Suprapubic skin (tissue), 4 donors: ENCODE results near the gene LMOD3. TPM values are rescaled to one million over a fixed set of nuclear protein-coding genes. Genes with fewer than 3 reads are reported as not detected.

Experiments
- DNase-seq, 2 donors: peaks; one replicate each; pipeline ENCODE4 v3.0.0-alpha.2; 2019; ENCODE audit warnings: low spot score in 2 of 2
- H3K27ac ChIP-seq: fragments of 200-600 bp; sonication (generic); one replicate; pipeline ENCODE4 v1.5.1; 2019
- H3K27me3 ChIP-seq: fragments of 200-600 bp; sonication (generic); one replicate; pipeline ENCODE4 v1.5.1; 2019
- H3K36me3 ChIP-seq: fragments of 200-600 bp; sonication (generic); one replicate; pipeline ENCODE4 v1.5.1; 2019
- H3K4me1 ChIP-seq: fragments of 200-600 bp; sonication (generic); one replicate; pipeline ENCODE4 v1.5.1; 2019
- H3K4me3 ChIP-seq: fragments of 200-600 bp; sonication (generic); one replicate; pipeline ENCODE4 v1.5.1; 2019; ENCODE audit warnings: mild to moderate bottlenecking
- H3K9me3 ChIP-seq: fragments of 200-600 bp; sonication (generic); one replicate; pipeline ENCODE4 v1.5.1; 2019
- EP300 ChIP-seq: sonication (generic); formaldehyde crosslinking; IDR thresholded peaks from one replicate; pipeline ENCODE4 v1.6.1; 2017; ENCODE audit warnings: antibody characterized with exemption
- POLR2A ChIP-seq, 2 donors: fragments of 450-650 bp; IDR thresholded peaks; one replicate each; pipeline ENCODE4 v1.6.1; 2017; ENCODE audit warnings: antibody characterized with exemption in 2 of 2, mild to moderate bottlenecking in 2 of 2, moderate library complexity in 2 of 2
- POLR2AphosphoS5 ChIP-seq, 3 donors: sonication (generic); formaldehyde crosslinking; IDR thresholded peaks; one replicate each; pipeline ENCODE4 v1.6.1; 2017; ENCODE audit warnings: antibody characterized with exemption in 3 of 3
- WGBS: methylation state at CpG from one replicate; pipeline ENCODE4 v1.1.5; 2018; 5-methylcytosine and 5-hydroxymethylcytosine counted together
- total RNA-seq, 4 donors: library from RNA; depleted of rRNA; stranded (reverse); fragments of >200 nt; gene quantifications; one replicate each; pipeline ENCODE4 v1.1.0, GENCODE V29; 2016
- TF ChIP-seq, protein P1 (sequence below), 2 donors: fragments of 200-600 bp in 1 of 2; fragments of 450-650 bp in 1 of 2; sonication (generic) in 1 of 2; IDR thresholded peaks; one replicate each; pipeline ENCODE4 v1.5.1; 2016 to 2019; ENCODE audit warnings: antibody characterized with exemption in 2 of 2, mild to moderate bottlenecking in 1 of 2, moderate library complexity in 1 of 2

LMOD3 gene
- total RNA-seq, 4 donors from 2014 or later, result 0.40 TPM; not detected in 3

GRCh38 chr3:69095636-69096035 is 26.8 kb downstream of the LMOD3 start:
- 74% methylated on average over 5 of the region's 5 CpGs for WGBS
- TF ChIP-seq POLR2A (IDR thresholded peaks at IDR 0.05) (no peak), EP300 (no peak), POLR2AphosphoS5 (IDR thresholded peaks at IDR 0.05) (no peak)
- TF ChIP-seq, protein P1, sequence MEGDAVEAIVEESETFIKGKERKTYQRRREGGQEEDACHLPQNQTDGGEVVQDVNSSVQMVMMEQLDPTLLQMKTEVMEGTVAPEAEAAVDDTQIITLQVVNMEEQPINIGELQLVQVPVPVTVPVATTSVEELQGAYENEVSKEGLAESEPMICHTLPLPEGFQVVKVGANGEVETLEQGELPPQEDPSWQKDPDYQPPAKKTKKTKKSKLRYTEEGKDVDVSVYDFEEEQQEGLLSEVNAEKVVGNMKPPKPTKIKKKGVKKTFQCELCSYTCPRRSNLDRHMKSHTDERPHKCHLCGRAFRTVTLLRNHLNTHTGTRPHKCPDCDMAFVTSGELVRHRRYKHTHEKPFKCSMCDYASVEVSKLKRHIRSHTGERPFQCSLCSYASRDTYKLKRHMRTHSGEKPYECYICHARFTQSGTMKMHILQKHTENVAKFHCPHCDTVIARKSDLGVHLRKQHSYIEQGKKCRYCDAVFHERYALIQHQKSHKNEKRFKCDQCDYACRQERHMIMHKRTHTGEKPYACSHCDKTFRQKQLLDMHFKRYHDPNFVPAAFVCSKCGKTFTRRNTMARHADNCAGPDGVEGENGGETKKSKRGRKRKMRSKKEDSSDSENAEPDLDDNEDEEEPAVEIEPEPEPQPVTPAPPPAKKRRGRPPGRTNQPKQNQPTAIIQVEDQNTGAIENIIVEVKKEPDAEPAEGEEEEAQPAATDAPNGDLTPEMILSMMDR (IDR thresholded peaks at IDR 0.05), result no peak
- no peak overlapping the region for H3K4me3 ChIP-seq
- H3K27me3 ChIP-seq, result no peaks in the 10 kb centered on the region
- H3K9me3 ChIP-seq, result no peaks in the 10 kb centered on the region
- peak overlapping the region; percentile 77 for H3K27ac ChIP-seq
- DNase-seq, result no peak
- H3K4me1 ChIP-seq, result peaks cover 68% of the 10 kb centered on the region
- H3K36me3 ChIP-seq, result no peaks in the 10 kb centered on the region

DNA sequence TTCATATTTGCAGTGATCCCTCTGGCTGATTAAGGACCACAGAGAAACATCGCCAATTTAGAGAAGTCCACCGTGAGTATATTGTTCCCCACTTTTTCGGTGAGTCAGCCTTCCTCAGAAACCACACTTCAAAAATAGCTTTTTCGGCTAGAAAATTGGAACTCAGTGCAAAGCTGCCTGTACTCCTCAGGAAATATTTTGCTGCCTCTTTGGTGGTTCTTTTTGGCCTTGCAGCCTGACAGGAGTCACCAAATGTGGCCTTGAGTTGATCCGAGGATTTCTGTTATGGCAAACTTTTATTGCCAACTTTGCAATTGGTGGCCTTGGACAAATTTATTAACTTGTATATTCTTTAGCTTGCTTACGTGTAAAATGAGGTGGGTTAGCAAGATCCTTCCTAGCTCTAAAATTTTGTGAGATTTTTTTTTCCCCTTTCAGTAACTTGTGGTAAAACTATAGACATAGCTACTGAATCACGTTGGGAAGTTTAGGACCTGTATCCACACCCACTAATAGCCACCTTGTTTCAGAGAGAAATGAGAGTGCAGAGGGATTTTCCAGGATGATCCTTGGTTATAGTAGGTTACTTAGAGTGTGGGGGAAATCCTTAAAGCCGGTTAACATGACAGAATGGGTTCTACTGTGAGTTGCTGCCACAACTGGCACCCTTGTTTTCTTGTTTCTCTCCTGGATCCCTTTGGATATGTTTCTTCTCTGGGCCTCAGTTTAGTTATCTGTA is 27.8 kb downstream of the LMOD3 start:
- peaks cover 75% of the 10 kb centered on the region for H3K4me1 ChIP-seq
- no peaks in the 10 kb centered on the region for H3K27me3 ChIP-seq
- H3K4me3 ChIP-seq, result no peak overlapping the region
- 61% methylated on average over 8 of the region's 8 CpGs for WGBS
- no peaks in the 10 kb centered on the region for H3K36me3 ChIP-seq
- TF ChIP-seq EP300 (no peak), POLR2AphosphoS5 (IDR thresholded peaks at IDR 0.05) (no peak), POLR2A (IDR thresholded peaks at IDR 0.05) (no peak)
- TF ChIP-seq, protein P1 (IDR thresholded peaks at IDR 0.05), result no peak
- DNase-seq, result no peak
- peak overlapping the region; percentile 77 for H3K27ac ChIP-seq
- H3K9me3 ChIP-seq, result no peaks in the 10 kb centered on the region

- Histone ChIP-seq H3K27ac (peak overlapping the region; percentile 62), H3K4me3 (peak overlapping the region; percentile 4), H3K4me1 (peaks cover 100% of the 10 kb centered on the region), H3K27me3 (no peaks in the 10 kb centered on the region), H3K9me3 (no peaks in the 10 kb centered on the region), H3K36me3 (no peaks in the 10 kb centered on the region)
- no peak for DNase-seq
- 31% methylated on average over 4 of the region's 4 CpGs for WGBS
- no peak for TF ChIP-seq EP300
Observed at GRCh38 chr3:69092030-69092516, 30.3 kb downstream of the LMOD3 start.

GRCh38 chr3:69091389-69092029 is 30.9 kb downstream of the LMOD3 start:
- peak overlapping the region; percentile 4 for H3K4me3 ChIP-seq
- H3K27ac ChIP-seq, result peak overlapping the region; percentile 62
- no peaks in the 10 kb centered on the region for H3K9me3 ChIP-seq
- no peak for TF ChIP-seq POLR2AphosphoS5 (IDR thresholded peaks at IDR 0.05)
- WGBS, result 59% methylated on average over 5 of the region's 5 CpGs
- peaks cover 100% of the 10 kb centered on the region for H3K4me1 ChIP-seq
- DNase-seq, result no peak
- H3K27me3 ChIP-seq, result no peaks in the 10 kb centered on the region
- H3K36me3 ChIP-seq, result no peaks in the 10 kb centered on the region

DNA sequence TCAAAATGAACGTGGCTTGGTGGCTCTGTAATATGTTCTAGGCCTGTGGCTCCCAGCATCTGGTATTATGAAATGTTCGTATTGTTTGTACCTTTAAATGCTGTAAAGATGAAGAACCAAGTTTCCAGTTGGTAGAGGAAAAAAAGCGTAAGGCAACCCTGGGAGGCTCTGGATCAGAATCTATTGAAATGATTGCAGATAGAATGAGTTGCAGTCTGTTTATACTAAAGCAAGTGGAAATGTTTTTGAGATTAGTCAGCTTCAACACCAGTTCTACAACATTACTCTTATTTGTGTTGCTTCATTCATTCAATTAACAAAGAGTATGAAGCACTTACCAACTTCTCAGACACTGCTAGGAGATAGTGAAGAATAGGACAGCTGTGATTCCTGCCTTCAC is 32.4 kb downstream of the LMOD3 start:
- no peak for DNase-seq
- H3K27ac ChIP-seq, result peak overlapping the region; percentile 62
- peaks cover 89% of the 10 kb centered on the region for H3K4me1 ChIP-seq
- WGBS, result 34% methylated on average over 3 of the region's 3 CpGs
- H3K36me3 ChIP-seq, result no peaks in the 10 kb centered on the region
- TF ChIP-seq, protein P1 (IDR thresholded peaks at IDR 0.05), result no peak
- TF ChIP-seq EP300, result no peak
- TF ChIP-seq POLR2AphosphoS5 (IDR thresholded peaks at IDR 0.05), result no peak
- H3K9me3 ChIP-seq, result no peaks in the 10 kb centered on the region
- no peak overlapping the region for H3K4me3 ChIP-seq
- no peaks in the 10 kb centered on the region for H3K27me3 ChIP-seq

DNA sequence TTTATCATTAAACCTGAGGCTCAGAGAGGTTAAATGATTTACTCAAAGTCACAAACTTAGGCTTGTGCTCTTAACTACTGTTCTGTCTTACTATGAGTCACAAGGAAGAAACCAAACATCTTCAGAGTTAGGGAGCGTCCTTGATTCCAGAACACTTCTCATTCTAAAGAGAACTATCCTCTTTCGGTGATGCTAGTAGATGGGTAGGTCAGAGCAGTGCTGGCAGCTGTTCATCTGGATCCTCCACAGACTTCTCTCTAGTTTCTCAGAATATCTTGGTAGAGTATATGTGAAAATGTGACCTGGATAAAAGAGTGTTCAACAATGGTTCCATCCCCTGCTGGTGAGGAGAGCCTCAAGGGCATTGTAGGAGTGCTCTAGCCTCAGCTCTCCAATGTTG is 34.3 kb downstream of the LMOD3 start:
- WGBS, result 13% methylated on average over 2 of the region's 2 CpGs
- H3K4me1 ChIP-seq, result peaks cover 86% of the 10 kb centered on the region
- no peaks in the 10 kb centered on the region for H3K27me3 ChIP-seq
- H3K36me3 ChIP-seq, result no peaks in the 10 kb centered on the region
- peak overlapping the region; percentile 96 for H3K27ac ChIP-seq
- H3K9me3 ChIP-seq, result no peaks in the 10 kb centered on the region
- TF ChIP-seq EP300, result no peak
- no peak for TF ChIP-seq POLR2A (IDR thresholded peaks at IDR 0.05)
- no peak for DNase-seq
- peak overlapping the region; percentile 93 for H3K4me3 ChIP-seq
